ENCODE results near the gene FAM240A.

DNA sequence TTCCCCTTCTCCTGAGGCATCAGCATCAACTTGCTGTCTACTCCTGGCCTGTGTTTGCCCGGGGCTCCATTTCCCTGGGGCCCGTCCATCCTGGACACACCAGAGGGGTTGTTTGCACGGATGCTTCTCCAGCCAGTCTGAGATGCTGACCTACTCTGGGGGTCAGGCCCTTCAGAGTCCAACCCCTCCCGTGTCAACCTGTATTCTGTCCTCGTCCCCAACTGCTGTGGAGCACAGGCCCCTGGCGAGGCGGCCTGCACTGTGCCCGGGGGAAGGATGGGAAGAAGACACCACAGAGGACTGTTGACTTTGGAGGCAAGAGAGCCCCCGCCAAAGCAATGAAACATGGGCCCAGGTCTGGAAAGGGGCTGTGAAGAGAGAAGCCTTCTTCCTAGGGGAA lies 55.3 kb downstream of the FAM240A start:
- TF ChIP-seq POLR2A (IDR thresholded peaks at IDR 0.05) (no peak), CTCF (IDR thresholded peaks at IDR 0.05) (no peak)
